HepG2 (cell line): ENCODE results near the gene MZF1. TPM values are rescaled to one million over a fixed set of nuclear protein-coding genes. Genes with fewer than 3 reads are reported as not detected.

Experiments
- ELF4 ChIP-seq: sonication (generic); formaldehyde crosslinking; IDR thresholded peaks from 2 replicates; pipeline ENCODE4 v1.5.0; 2020; ENCODE audit warnings: missing genetic modification reagents, mild to moderate bottlenecking, moderate library complexity, borderline replicate concordance
- FUBP1 ChIP-seq: sonication (generic); formaldehyde crosslinking; IDR thresholded peaks from 2 replicates; pipeline ENCODE4 v1.5.1; 2020; ENCODE audit warnings: missing genetic modification reagents, mild to moderate bottlenecking, borderline replicate concordance
- KAT8 ChIP-seq: IDR thresholded peaks from 2 replicates; pipeline ENCODE4 v1.6.1; 2016; ENCODE audit warnings: missing genetic modification reagents, missing compliant biosample characterization
- KMT2A ChIP-seq: sonication (generic); formaldehyde crosslinking; IDR thresholded peaks from 2 replicates; pipeline ENCODE4 v1.4.0; 2020; ENCODE audit warnings: missing genetic modification reagents
- MAFK ChIP-seq, 2 experiments: IDR thresholded peaks in 1 of 2; conservative IDR thresholded peaks in 1 of 2; 2 replicates each; pipeline ENCODE4 v1.6.1; 2011; ENCODE audit warnings: improper control_type of control experiment in 2 of 2, low read length in 2 of 2
- MIER3 ChIP-seq: IDR thresholded peaks from 2 replicates; pipeline ENCODE4 v1.6.1; 2016; ENCODE audit warnings: missing compliant biosample characterization, borderline replicate concordance
- NFE2 ChIP-seq: sonication (generic); formaldehyde crosslinking; IDR thresholded peaks from 2 replicates; pipeline ENCODE4 v1.4.0; 2020; ENCODE audit warnings: missing genetic modification reagents
- POGK ChIP-seq: sonication (generic); formaldehyde crosslinking; conservative IDR thresholded peaks from 2 replicates; pipeline ENCODE4 v1.8.0; 2022; ENCODE audit warnings: mild to moderate bottlenecking, moderate library complexity, missing genetic modification reagents
- RAD51 ChIP-seq: fragments of 450-650 bp; IDR thresholded peaks from 2 replicates; pipeline ENCODE4 v1.6.1; 2016; ENCODE audit warnings: borderline replicate concordance
- REL ChIP-seq: sonication (generic); formaldehyde crosslinking; conservative IDR thresholded peaks from 2 replicates; pipeline ENCODE4 v1.8.0; 2022; ENCODE audit warnings: mild to moderate bottlenecking, missing genetic modification reagents, moderate library complexity
- RFXAP ChIP-seq: sonication (generic); formaldehyde crosslinking; IDR thresholded peaks from 2 replicates; pipeline ENCODE4 v1.4.0; 2020; ENCODE audit warnings: missing genetic modification reagents, borderline replicate concordance
- SIX4 ChIP-seq: sonication (generic); formaldehyde crosslinking; IDR thresholded peaks from 2 replicates; pipeline ENCODE4 v1.4.0; 2020; ENCODE audit warnings: missing genetic modification reagents
- SKIL ChIP-seq: sonication (generic); formaldehyde crosslinking; IDR thresholded peaks from 2 replicates; pipeline ENCODE4 v1.8.0; 2022; ENCODE audit warnings: missing genetic modification reagents, mild to moderate bottlenecking, moderate library complexity, borderline replicate concordance
- SMC3 ChIP-seq: IDR thresholded peaks from 2 replicates; pipeline ENCODE4 v1.6.1; 2011; ENCODE audit warnings: low read length, improper control_type of control experiment
- ZBTB43 ChIP-seq: sonication (generic); formaldehyde crosslinking; conservative IDR thresholded peaks from 2 replicates; pipeline ENCODE4 v1.4.0; 2020; ENCODE audit warnings: missing genetic modification reagents
- ZFP1 ChIP-seq: IDR thresholded peaks from 2 replicates; pipeline ENCODE4 v1.6.1; 2016
- ZFY ChIP-seq: sonication (generic); formaldehyde crosslinking; IDR thresholded peaks from 2 replicates; pipeline ENCODE4 v1.4.0; 2020; ENCODE audit warnings: missing genetic modification reagents
- ZNF207 ChIP-seq: fragments of 450-650 bp; IDR thresholded peaks from 2 replicates; pipeline ENCODE4 v1.6.1; 2016; ENCODE audit warnings: antibody characterized with exemption, borderline replicate concordance
- ZNF34 ChIP-seq: sonication (generic); formaldehyde crosslinking; IDR thresholded peaks from 2 replicates; pipeline ENCODE4 v1.4.0; 2020; ENCODE audit warnings: mild to moderate bottlenecking, missing genetic modification reagents, borderline replicate concordance
- ZNF431 ChIP-seq: sonication (generic); formaldehyde crosslinking; IDR thresholded peaks from 2 replicates; pipeline ENCODE4 v1.9.0; 2022; ENCODE audit warnings: missing genetic modification reagents, low read depth, mild to moderate bottlenecking, borderline replicate concordance
- ZNF468 ChIP-seq: sonication (generic); formaldehyde crosslinking; IDR thresholded peaks from 2 replicates; pipeline ENCODE4 v1.8.0; 2022; ENCODE audit warnings: mild to moderate bottlenecking, moderate library complexity, missing genetic modification reagents
- ZNF543 ChIP-seq: sonication (generic); formaldehyde crosslinking; IDR thresholded peaks from 2 replicates; pipeline ENCODE4 v1.4.0; 2020; ENCODE audit warnings: mild to moderate bottlenecking, missing genetic modification reagents
- ZSCAN22 ChIP-seq: sonication (generic); formaldehyde crosslinking; IDR thresholded peaks from 2 replicates; pipeline ENCODE4 v1.4.0; 2020; ENCODE audit warnings: mild to moderate bottlenecking, missing genetic modification reagents
- polyA plus RNA-seq, 8 experiments: library from polyadenylated mRNA; depleted of rRNA in 3 of 8; stranded (reverse) in 7 of 8; unstranded in 1 of 8; fragments of >200 nt; fragmentation: Illumina TruSeq in 4 of 8; extraction: Trizol in 4 of 8; gene quantifications; 2 replicates each; pipeline versions ENCODE4 v1.2.1 to v1.2.3, GENCODE V29; 2011 to 2016; ENCODE audit warnings: low read depth in 4 of 8, missing spikeins in 1 of 8, mixed read lengths in 1 of 8; ENCODE audit not compliant: insufficient read depth in 1 of 8
- total RNA-seq, 5 experiments: library from RNA; depleted of rRNA; stranded (reverse); fragments of >200 nt; fragmentation: Illumina TruSeq; extraction: Trizol; gene quantifications; 2 replicates each; pipeline ENCODE4 v1.2.3, GENCODE V29; 2016; ENCODE audit warnings: low read depth in 1 of 5

Gene MZF1
- total and polyA plus RNA-seq, 2 of the 13 experiments (the other 11 are each of a cell fraction or from before 2014, with no cell fraction given), result 3.1 to 8.1 TPM

GRCh38 chr19:58554494-58555368 lies 18.4 kb downstream of the MZF1 start, which contains the start of gene CHMP2A (continued):
- TF ChIP-seq ZNF431 (CRISPR knock-in tag) (no peak; the same call in 1 of the 2 replicates), SIX4 (CRISPR knock-in tag) (no peak), ZNF34 (CRISPR knock-in tag) (0 out of 2 replicates have a peak, but pooled peaks have one; percentile 60), ZNF543 (CRISPR knock-in tag) (no peak), RFXAP (CRISPR knock-in tag) (no peak; the same call in 1 of the 2 replicates), MIER3 (CRISPR knock-in tag) (peak; percentile 76; the same call in 1 of the 2 replicates), FUBP1 (CRISPR knock-in tag) (no peak), POGK (0 out of 2 replicates have a peak, but pooled peaks have one; percentile 38), NFE2 (CRISPR knock-in tag) (no peak), ZSCAN22 (CRISPR knock-in tag) (no peak), MAFK (conservative IDR thresholded peaks at IDR 0.05 in 1 of 2, IDR thresholded peaks at IDR 0.05 in 1 of 2; ENCODE audit: low read length in 2 of 2) (no peak), ELF4 (CRISPR knock-in tag) (peak; percentile 72; the same call in 1 of the 2 replicates), ZNF207 (no peak), ZFY (peak; percentile 64), SMC3 (no peak), ZFP1 (CRISPR knock-in tag) (no peak), ZNF468 (no peak), SKIL (CRISPR knock-in tag) (0 out of 2 replicates have a peak, but pooled peaks have one; percentile 53), ZBTB43 (CRISPR knock-in tag) (no peak), KMT2A (no peak), KAT8 (CRISPR knock-in tag) (peak; percentile 78), REL (CRISPR knock-in tag) (0 out of 2 replicates have a peak, but pooled peaks have one; percentile 48), RAD51 (no peak)
